Heart left ventricle (tissue), 13 donors: Measurements from ENCODE around the gene ACOXL.

Experiments
- CTCF ChIP-seq, 12 donors: fragments of 200-600 bp; sonication (generic) in 4 of 12; IDR thresholded peaks; one replicate each; pipeline versions ENCODE4 v1.5.0 to v1.8.0; 2018 to 2022; ENCODE audit warnings: antibody characterized with exemption in 12 of 12, mild to moderate bottlenecking in 5 of 12
- POLR2A ChIP-seq, 2 donors: fragments of 450-650 bp; IDR thresholded peaks; one replicate each; pipeline ENCODE4 v1.6.1; 2017; ENCODE audit warnings: antibody characterized with exemption in 2 of 2, mild to moderate bottlenecking in 2 of 2, moderate library complexity in 2 of 2
- donor health status: ischemic (EF 13 %, LVEDD 7.1; RV severe dilation, severe dysfunction).
- donor health status: DM: no; HTN: yes; CAD: no.
- donor health status: DM: no; HTN: no; CAD: no.
- donor health status: ischemic (EF 25% LVEDD 6.9; RV normal size, moderate dysfunction).
- donor health status: ischemic (EF 25% LVEDD 5.7; RV mildly dilated, moderate dysfunction).
- donor health status: ischemic (EF 35%, LVEDD 5.7; RV mildly dilated, moderate dysfunction).
- donor health status: nonischemic (EF 11% LVEDD 7.7; RV severe dilation, severe dysfunction).
- donor health status: DM: yes; HTN: yes; CAD: no.
- donor health status: PGD.
- donor health status: ischemic (EF 29% LVEDD 5.4; RV normal size, mild dysfunction).
- donor health status: nonischemic (EF 23%, LVEDD 6.1; RV moderate dilation, normal function).

DNA sequence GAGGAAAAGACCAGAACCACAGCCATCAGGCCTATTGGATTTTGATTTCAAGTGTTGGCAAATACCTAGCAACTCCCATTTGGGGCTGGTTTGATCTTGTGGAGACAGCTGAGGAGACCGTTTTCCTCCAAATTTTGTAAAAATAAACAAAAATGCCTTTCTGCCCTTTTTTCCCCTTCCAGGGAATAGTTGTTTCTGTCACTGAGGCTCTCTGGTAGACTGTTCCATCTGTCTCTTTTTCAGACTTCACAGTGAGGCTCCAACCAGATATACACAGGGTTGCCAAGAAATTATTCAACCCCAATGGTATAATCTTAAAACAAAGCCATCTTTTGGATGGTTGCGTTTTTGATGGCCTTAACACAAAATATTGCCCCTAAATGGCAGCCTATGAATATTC, 115.7 kb downstream of the ACOXL start:
- TF ChIP-seq CTCF (IDR thresholded peaks at IDR 0.05) (no peak), POLR2A (IDR thresholded peaks at IDR 0.05) (no peak)
